ENCODE results near the gene CIRBP. TPM values are rescaled to one million over a fixed set of nuclear protein-coding genes. Genes with fewer than 3 reads are reported as not detected.

Gene CIRBP
- total and polyA plus RNA-seq, 2 of the 13 experiments (the other 11 are each of a cell fraction or from before 2014, with no cell fraction given), result 133 to 140 TPM

DNA sequence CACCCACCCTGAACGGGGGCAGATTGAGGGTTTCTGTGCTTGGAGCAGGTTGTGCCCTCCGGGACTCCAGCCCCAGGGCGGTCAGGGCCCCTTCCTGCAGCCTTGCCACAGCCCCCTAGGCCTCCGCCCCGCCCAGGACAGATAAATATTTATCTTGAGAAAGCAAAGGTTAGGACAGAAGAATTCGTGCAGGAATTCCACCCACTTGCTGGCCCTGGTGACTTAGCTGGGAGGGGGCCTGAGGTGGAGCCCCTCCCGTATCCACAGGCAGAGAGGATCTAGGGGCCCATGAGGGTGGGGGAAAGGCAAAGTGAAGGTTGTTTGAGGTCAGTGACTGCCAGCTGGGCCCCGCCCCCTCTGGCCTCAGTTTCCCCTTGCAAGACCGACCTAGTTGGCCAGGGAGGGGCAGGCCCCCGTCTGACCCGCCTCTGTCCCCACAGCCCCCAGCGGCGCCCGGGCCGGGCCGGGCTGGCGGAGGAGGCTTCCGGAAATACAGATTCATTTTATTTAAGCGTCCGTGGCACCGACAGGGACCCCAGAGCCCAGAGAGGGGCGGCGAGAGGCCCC is 15.5 kb upstream of the CIRBP start (continued):
- TF ChIP-seq, protein P1, sequence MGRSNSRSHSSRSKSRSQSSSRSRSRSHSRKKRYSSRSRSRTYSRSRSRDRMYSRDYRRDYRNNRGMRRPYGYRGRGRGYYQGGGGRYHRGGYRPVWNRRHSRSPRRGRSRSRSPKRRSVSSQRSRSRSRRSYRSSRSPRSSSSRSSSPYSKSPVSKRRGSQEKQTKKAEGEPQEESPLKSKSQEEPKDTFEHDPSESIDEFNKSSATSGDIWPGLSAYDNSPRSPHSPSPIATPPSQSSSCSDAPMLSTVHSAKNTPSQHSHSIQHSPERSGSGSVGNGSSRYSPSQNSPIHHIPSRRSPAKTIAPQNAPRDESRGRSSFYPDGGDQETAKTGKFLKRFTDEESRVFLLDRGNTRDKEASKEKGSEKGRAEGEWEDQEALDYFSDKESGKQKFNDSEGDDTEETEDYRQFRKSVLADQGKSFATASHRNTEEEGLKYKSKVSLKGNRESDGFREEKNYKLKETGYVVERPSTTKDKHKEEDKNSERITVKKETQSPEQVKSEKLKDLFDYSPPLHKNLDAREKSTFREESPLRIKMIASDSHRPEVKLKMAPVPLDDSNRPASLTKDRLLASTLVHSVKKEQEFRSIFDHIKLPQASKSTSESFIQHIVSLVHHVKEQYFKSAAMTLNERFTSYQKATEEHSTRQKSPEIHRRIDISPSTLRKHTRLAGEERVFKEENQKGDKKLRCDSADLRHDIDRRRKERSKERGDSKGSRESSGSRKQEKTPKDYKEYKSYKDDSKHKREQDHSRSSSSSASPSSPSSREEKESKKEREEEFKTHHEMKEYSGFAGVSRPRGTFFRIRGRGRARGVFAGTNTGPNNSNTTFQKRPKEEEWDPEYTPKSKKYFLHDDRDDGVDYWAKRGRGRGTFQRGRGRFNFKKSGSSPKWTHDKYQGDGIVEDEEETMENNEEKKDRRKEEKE (IDR thresholded peaks at IDR 0.05), result no peak
- TF ChIP-seq ZNF136 (CRISPR knock-in tag; IDR thresholded peaks at IDR 0.05; ENCODE audit: low read depth) (0 out of 2 replicates have a peak, but pooled peaks have one; percentile 31), ZBTB38 (CRISPR knock-in tag; IDR thresholded peaks at IDR 0.05) (no peak), TOPORS (CRISPR knock-in tag; IDR thresholded peaks at IDR 0.05) (no peak), KLF15 (CRISPR knock-in tag; IDR thresholded peaks at IDR 0.05; ENCODE audit: borderline replicate concordance) (no peak), HMGXB4 (CRISPR knock-in tag; IDR thresholded peaks at IDR 0.05; ENCODE audit: borderline replicate concordance in 1 of 2, low read depth in 1 of 2) (peak in 1 of 2 experiments; percentile 49; a peak in 1 of 4 replicates), FOXA1 (IDR thresholded peaks at IDR 0.05) (no peak), FOXA1 (CRISPR knock-in tag; IDR thresholded peaks at IDR 0.05) (peak; percentile 70), SATB2 (CRISPR knock-in tag; IDR thresholded peaks at IDR 0.05) (no peak), ZNF503 (CRISPR knock-in tag; IDR thresholded peaks at IDR 0.05) (peak; percentile 77; the same call in 1 of the 2 replicates), YY1 (IDR thresholded peaks at IDR 0.05; ENCODE audit: insufficient read depth, insufficient replicate concordance, low read depth, low read length) (peak; percentile 25), ZSCAN30 (CRISPR knock-in tag; IDR thresholded peaks at IDR 0.05) (no peak), BRD4 (CRISPR knock-in tag; IDR thresholded peaks at IDR 0.05) (no peak), MTF2 (CRISPR knock-in tag; IDR thresholded peaks at IDR 0.05; ENCODE audit: borderline replicate concordance) (no peak), MBNL3 (CRISPR knock-in tag; conservative IDR thresholded peaks at IDR 0.05) (no peak), SMAD9 (CRISPR knock-in tag; IDR thresholded peaks at IDR 0.05) (no peak)
- TF ChIP-seq, protein P2, sequence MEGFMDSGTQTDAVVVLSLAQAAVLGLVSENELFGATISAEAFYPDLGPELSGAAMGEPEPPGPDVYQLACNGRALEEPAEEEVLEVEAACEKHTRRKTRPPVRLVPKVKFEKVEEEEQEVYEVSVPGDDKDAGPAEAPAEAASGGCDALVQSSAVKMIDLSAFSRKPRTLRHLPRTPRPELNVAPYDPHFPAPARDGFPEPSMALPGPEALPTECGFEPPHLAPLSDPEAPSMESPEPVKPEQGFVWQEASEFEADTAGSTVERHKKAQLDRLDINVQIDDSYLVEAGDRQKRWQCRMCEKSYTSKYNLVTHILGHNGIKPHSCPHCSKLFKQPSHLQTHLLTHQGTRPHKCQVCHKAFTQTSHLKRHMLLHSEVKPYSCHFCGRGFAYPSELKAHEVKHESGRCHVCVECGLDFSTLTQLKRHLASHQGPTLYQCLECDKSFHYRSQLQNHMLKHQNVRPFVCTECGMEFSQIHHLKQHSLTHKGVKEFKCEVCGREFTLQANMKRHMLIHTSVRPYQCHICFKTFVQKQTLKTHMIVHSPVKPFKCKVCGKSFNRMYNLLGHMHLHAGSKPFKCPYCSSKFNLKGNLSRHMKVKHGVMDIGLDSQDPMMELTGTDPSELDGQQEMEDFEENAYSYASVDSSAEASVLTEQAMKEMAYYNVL (CRISPR knock-in tag; IDR thresholded peaks at IDR 0.05; ENCODE audit: borderline replicate concordance), result no peak; the same call in 1 of the 2 replicates

Measured in HepG2 (cell line).